Liver (tissue), 9 donors: ENCODE results near the gene RGS3. TPM values are rescaled to one million over a fixed set of nuclear protein-coding genes. Genes with fewer than 3 reads are reported as not detected.

Source experiments
- DNase-seq: peaks from one replicate; pipeline ENCODE4 v3.0.0-alpha.2; 2017; ENCODE audit warnings: low spot score
- H3K27ac ChIP-seq, 2 donors: one replicate each; pipeline ENCODE4 v1.7.0; 2013; ENCODE audit warnings: inconsistent platforms in 2 of 2, low read length in 2 of 2, control low read depth in 1 of 2, low read depth in 1 of 2, mild to moderate bottlenecking in 1 of 2
- H3K27me3 ChIP-seq, 4 donors: one replicate each; pipeline versions ENCODE4 v1.6.1 to v1.7.0; 2013; ENCODE audit warnings: low read length in 3 of 4, inconsistent platforms in 1 of 4, mild to moderate bottlenecking in 1 of 4, moderate library complexity in 1 of 4; ENCODE audit not compliant: control insufficient read depth in 4 of 4, insufficient read depth in 4 of 4
- H3K36me3 ChIP-seq, 4 donors: one replicate each; pipeline versions ENCODE4 v1.6.1 to v1.7.0; 2013; ENCODE audit warnings: low read length in 3 of 4, mild to moderate bottlenecking in 3 of 4, low read depth in 1 of 4, moderate library complexity in 1 of 4; ENCODE audit not compliant: control insufficient read depth in 4 of 4, insufficient read depth in 3 of 4
- H3K4me1 ChIP-seq, 4 donors: one replicate each; pipeline versions ENCODE4 v1.6.1 to v1.7.0; 2013; ENCODE audit warnings: low read length in 3 of 4, mild to moderate bottlenecking in 3 of 4, moderate library complexity in 1 of 4; ENCODE audit not compliant: control insufficient read depth in 4 of 4, insufficient read depth in 4 of 4
- H3K4me3 ChIP-seq, 3 donors: one replicate each; pipeline versions ENCODE4 v1.6.1 to v1.7.0; 2013; ENCODE audit warnings: low read length in 3 of 3, control low read depth in 1 of 3, low read depth in 1 of 3, mild to moderate bottlenecking in 1 of 3
- H3K9ac ChIP-seq, 2 donors: one replicate each; pipeline ENCODE4 v1.7.0; 2013; ENCODE audit warnings: low read length in 2 of 2, mild to moderate bottlenecking in 2 of 2, moderate library complexity in 2 of 2, control low read depth in 1 of 2, low read depth in 1 of 2
- H3K9me3 ChIP-seq, 4 donors: one replicate each; pipeline versions ENCODE4 v1.6.1 to v1.7.0; 2013; ENCODE audit warnings: low read length in 3 of 4; ENCODE audit not compliant: control insufficient read depth in 4 of 4
- ATF3 ChIP-seq: IDR thresholded peaks from 2 replicates; pipeline ENCODE4 v1.6.1; 2016; ENCODE audit warnings: antibody characterized with exemption
- CTCF ChIP-seq: fragments of 150-350 bp; IDR thresholded peaks from 2 replicates; pipeline ENCODE4 v1.5.1; 2017; ENCODE audit warnings: improper control_type of control experiment, low read depth, low read length; ENCODE audit not compliant: missing input control
- EGR1 ChIP-seq, 2 donors: IDR thresholded peaks; 2 replicates each; pipeline ENCODE4 v1.6.1; 2016 to 2018; ENCODE audit warnings: antibody characterized with exemption in 2 of 2, low read depth in 2 of 2
- FOXA1 ChIP-seq: IDR thresholded peaks from 2 replicates; pipeline ENCODE4 v1.6.1; 2016; ENCODE audit warnings: antibody characterized with exemption
- FOXA2 ChIP-seq: IDR thresholded peaks from 2 replicates; pipeline ENCODE4 v1.6.1; 2016; ENCODE audit warnings: antibody characterized with exemption
- HNF4G ChIP-seq: IDR thresholded peaks from 2 replicates; pipeline ENCODE4 v1.6.1; 2016; ENCODE audit warnings: antibody characterized with exemption
- NR2F2 ChIP-seq: IDR thresholded peaks from 2 replicates; pipeline ENCODE4 v1.6.1; 2016; ENCODE audit warnings: antibody characterized with exemption
- RAD21 ChIP-seq, 2 donors: IDR thresholded peaks; 2 replicates each; pipeline ENCODE4 v1.6.1; 2016; ENCODE audit warnings: antibody characterized with exemption in 2 of 2, mild to moderate bottlenecking in 2 of 2
- REST ChIP-seq: IDR thresholded peaks from 2 replicates; pipeline ENCODE4 v1.6.1; 2016; ENCODE audit warnings: antibody characterized with exemption, mild to moderate bottlenecking
- RXRA ChIP-seq, 2 donors: IDR thresholded peaks; 2 replicates each; pipeline ENCODE4 v1.6.1; 2017 to 2018; ENCODE audit warnings: antibody characterized with exemption in 2 of 2, mild to moderate bottlenecking in 1 of 2
- SP1 ChIP-seq: IDR thresholded peaks from 2 replicates; pipeline ENCODE4 v1.6.1; 2018; ENCODE audit warnings: antibody characterized with exemption, mild to moderate bottlenecking
- TAF1 ChIP-seq: conservative IDR thresholded peaks from 2 replicates; pipeline ENCODE4 v1.6.1; 2016; ENCODE audit warnings: antibody characterized with exemption, mild to moderate bottlenecking
- YY1 ChIP-seq: IDR thresholded peaks from 2 replicates; pipeline ENCODE4 v1.6.1; 2016; ENCODE audit warnings: antibody characterized with exemption, mild to moderate bottlenecking
- ZBTB33 ChIP-seq: IDR thresholded peaks from 2 replicates; pipeline ENCODE4 v1.6.1; 2016; ENCODE audit warnings: antibody characterized with exemption
- WGBS: extraction: QIAGEN DNeasy Blood & Tissue Kit; methylation state at CpG from one replicate; pipeline ENCODE4 v1.1.7; 2013; 5-methylcytosine and 5-hydroxymethylcytosine counted together
- polyA plus RNA-seq, 2 donors: library from polyadenylated mRNA; stranded (reverse) in 1 of 2; unstranded in 1 of 2; fragments of 200-250 nt in 1 of 2; fragments of >200 nt in 1 of 2; fragmentation: Nextera tagmentation in 1 of 2; extraction: Ambion mirVana in 1 of 2; gene quantifications; one replicate each; pipeline versions ENCODE4 v1.2.1 to v1.2.3, GENCODE V29; 2013 to 2015
- total RNA-seq, 2 donors: library from RNA; depleted of rRNA; stranded (reverse); fragments of >200 nt; gene quantifications; one replicate each; pipeline ENCODE4 v1.2.3, GENCODE V29; 2014
- donor health status: healthy.
- donor health status: healthy.
- donor health status: healthy.
- donor health status: healthy.
- donor health status: healthy.

RGS3 gene
- total and polyA plus RNA-seq, 4 donors: 13.0 to 65.0 (median 28.3) TPM

GRCh38 chr9:113472199-113472598, 8.7 kb downstream of the RGS3 start:
- no peaks in the 10 kb centered on the region for H3K36me3 ChIP-seq
- no peak overlapping the region for H3K27ac ChIP-seq
- H3K9me3 ChIP-seq: no peaks in the 10 kb centered on the region
- H3K4me3 ChIP-seq: no peak overlapping the region
- no peaks in the 10 kb centered on the region for H3K4me1 ChIP-seq
- TF ChIP-seq HNF4G (no peak), EGR1 (IDR thresholded peaks at IDR 0.05; ENCODE audit: low read depth in 2 of 2) (no peak), ZBTB33 (no peak), FOXA1 (no peak)
- no peak for DNase-seq
- 96% methylated on average over 5 of the region's 5 CpGs for WGBS
- no peak overlapping the region for H3K9ac ChIP-seq
- no peaks in the 10 kb centered on the region for H3K27me3 ChIP-seq

- no peak for DNase-seq
- no peak for TF ChIP-seq FOXA1
- no peak for TF ChIP-seq TAF1
- H3K9ac ChIP-seq: no peak overlapping the region
- H3K4me1 ChIP-seq: no peaks in the 10 kb centered on the region
- H3K27ac ChIP-seq: no peak overlapping the region
- H3K27me3 ChIP-seq: no peaks in the 10 kb centered on the region
- no peaks in the 10 kb centered on the region for H3K36me3 ChIP-seq
- no peak overlapping the region for H3K4me3 ChIP-seq
- WGBS: 78% methylated on average over 8 of the region's 8 CpGs
- no peaks in the 10 kb centered on the region for H3K9me3 ChIP-seq
Measured at GRCh38 chr9:113474360-113475028, 11.0 kb downstream of the RGS3 start.

GRCh38 chr9:113475031-113475430, 11.5 kb downstream of the RGS3 start:
- Histone ChIP-seq H3K27me3 (no peaks in the 10 kb centered on the region), H3K9me3 (no peaks in the 10 kb centered on the region), H3K9ac (no peak overlapping the region), H3K4me3 (no peak overlapping the region), H3K36me3 (no peaks in the 10 kb centered on the region), H3K27ac (no peak overlapping the region), H3K4me1 (no peaks in the 10 kb centered on the region)
- DNase-seq: no peak
- TF ChIP-seq SP1: no peak
- no peak for TF ChIP-seq RAD21 (IDR thresholded peaks at IDR 0.05)
- no peak for TF ChIP-seq TAF1
- WGBS: 94% methylated on average over 2 of the region's 2 CpGs

GRCh38 chr9:113475992-113476391, 12.5 kb downstream of the RGS3 start:
- Histone ChIP-seq H3K4me1 (peaks cover 0 to 2% (median under 1%) of the 10 kb centered on the region in 4 donors), H3K27me3 (no peaks in the 10 kb centered on the region), H3K9ac (no peak overlapping the region), H3K36me3 (no peaks in the 10 kb centered on the region), H3K4me3 (no peak overlapping the region), H3K27ac (no peak overlapping the region), H3K9me3 (no peaks in the 10 kb centered on the region)
- 95% methylated on average over 4 of the region's 4 CpGs for WGBS
- DNase-seq: no peak
- no peak for TF ChIP-seq CTCF
- TF ChIP-seq YY1: no peak
- TF ChIP-seq ATF3: no peak
- TF ChIP-seq FOXA2: no peak
- no peak for TF ChIP-seq RXRA (IDR thresholded peaks at IDR 0.05)
- TF ChIP-seq ZBTB33: no peak
- TF ChIP-seq HNF4G: no peak
- no peak for TF ChIP-seq NR2F2
- no peak for TF ChIP-seq REST
